Endothelial cell of umbilical vein (primary cell): ENCODE measurements around the gene GRK5. TPM values are rescaled to one million over a fixed set of nuclear protein-coding genes. Genes with fewer than 3 reads are reported as not detected.
A peak's percentile ranks its signal among the peaks of the same experiment; 100 is the strongest.

Experiments used
- BruUV-seq: library from RNA; stranded (reverse); fragments of 400-500 nt; replicated peaks from 2 replicates; lab custom pipeline; 2021; lab: Mats Ljungman, UMichigan
- CTCF ChIA-PET: fragments of 300-600, 350-600 bp; sonication (Branson Sonifier 250); formaldehyde crosslinking; loops from one replicate; lab custom pipeline; 2021; ENCODE audit warnings: antibody characterized with exemption, inconsistent platforms; lab: Charles Lee
- POLR2A ChIA-PET: fragments of 300-600, 350-600 bp; sonication (Branson Sonifier 250); formaldehyde crosslinking; loops from one replicate; lab custom pipeline; 2021; ENCODE audit warnings: antibody characterized with exemption, inconsistent platforms; lab: Charles Lee
- DNase-seq: peaks from one replicate; pipeline ENCODE4 v3.0.0-alpha.2; 2011; ENCODE audit warnings: low read depth, low spot score
- FAIRE-seq: peaks from 2 replicates; lab custom pipeline; 2011; peaks lifted over from hg19 to GRCh38; lab: Jason Lieb, UNC
- H2AFZ ChIP-seq: 2 replicates; pipeline ENCODE4 v1.6.0; 2012; ENCODE audit warnings: low read depth, low read length, control low read depth, inconsistent platforms
- H3K27ac ChIP-seq: 2 replicates; pipeline ENCODE4 v1.5.1; 2011; ENCODE audit warnings: low read depth, mild to moderate bottlenecking, control low read depth, low read length, moderate library complexity; ENCODE audit not compliant: insufficient read depth
- H3K27me3 ChIP-seq, 2 experiments: 2 replicates each; pipeline versions ENCODE4 v1.6.0 to v1.6.1; 2011; ENCODE audit warnings: low read length in 2 of 2, mixed read lengths in 1 of 2; ENCODE audit not compliant: control insufficient read depth in 2 of 2, insufficient read depth in 2 of 2
- H3K36me3 ChIP-seq, 2 experiments: 2 replicates in 1 of 2; 3 replicates in 1 of 2; pipeline ENCODE4 v1.5.1; 2011; ENCODE audit warnings: low read length in 2 of 2, mild to moderate bottlenecking in 1 of 2, moderate library complexity in 1 of 2; ENCODE audit not compliant: control insufficient read depth in 2 of 2, insufficient read depth in 2 of 2; ENCODE audit errors: extremely low read depth in 1 of 2
- H3K4me1 ChIP-seq: 3 replicates; pipeline ENCODE4 v1.5.1; 2011; ENCODE audit warnings: mild to moderate bottlenecking, low read length; ENCODE audit not compliant: control insufficient read depth, insufficient read depth; ENCODE audit errors: extremely low read depth
- H3K4me2 ChIP-seq: 2 replicates; pipeline ENCODE4 v1.6.1; 2011; ENCODE audit warnings: low read length, control low read depth, mixed read lengths; ENCODE audit not compliant: insufficient read depth
- H3K4me3 ChIP-seq, 3 experiments: fragments of 200-600 bp in 1 of 3; sonication (generic), shearing (Covaris generic) in 1 of 3; replicated peaks in 1 of 3; 2 replicates each; pipeline ENCODE4 v1.5.1; 2011 to 2016; ENCODE audit warnings: control low read depth in 3 of 3, low read length in 3 of 3, mild to moderate bottlenecking in 2 of 3, inconsistent platforms in 1 of 3, low read depth in 1 of 3, moderate library complexity in 1 of 3; ENCODE audit not compliant: insufficient read depth in 1 of 3
- H3K79me2 ChIP-seq: 2 replicates; pipeline ENCODE4 v1.6.0; 2012; ENCODE audit warnings: low read length, inconsistent platforms; ENCODE audit not compliant: control insufficient read depth, insufficient read depth
- H3K9ac ChIP-seq: replicated peaks from 2 replicates; pipeline ENCODE3; 2011; ENCODE audit warnings: low read length, control low read depth; ENCODE audit not compliant: insufficient read depth; ENCODE audit errors: extremely low read depth
- H3K9me1 ChIP-seq: replicated peaks from 3 replicates; pipeline ENCODE4 v1.6.0; 2011; ENCODE audit warnings: mild to moderate bottlenecking, low read length; ENCODE audit not compliant: control insufficient read depth, insufficient read depth; ENCODE audit errors: extremely low read depth
- H3K9me3 ChIP-seq: replicated peaks from 2 replicates; pipeline ENCODE4 v1.5.1; 2012; ENCODE audit warnings: low read length, inconsistent platforms; ENCODE audit not compliant: control insufficient read depth, insufficient read depth
- H4K20me1 ChIP-seq: replicated peaks from 2 replicates; pipeline ENCODE3; 2011; ENCODE audit warnings: mild to moderate bottlenecking, low read length; ENCODE audit not compliant: control insufficient read depth, insufficient read depth; ENCODE audit errors: extremely low read depth
- CTCF ChIP-seq, 2 donors: IDR thresholded peaks; 1 replicate in 1 of 2; 2 replicates in 1 of 2; pipeline ENCODE4 v1.5.1; 2011; ENCODE audit warnings: low read length in 2 of 2, mild to moderate bottlenecking in 2 of 2, moderate library complexity in 2 of 2, control low read depth in 1 of 2, inconsistent platforms in 1 of 2, low read depth in 1 of 2; ENCODE audit not compliant: insufficient read depth in 1 of 2; ENCODE audit errors: extremely low read depth in 1 of 2
- JUN ChIP-seq: IDR thresholded peaks from 2 replicates; pipeline ENCODE4 v1.6.1; 2011; ENCODE audit warnings: borderline replicate concordance, low read depth; ENCODE audit not compliant: insufficient read length, insufficient read depth
- MAX ChIP-seq: IDR thresholded peaks from 2 replicates; pipeline ENCODE4 v1.6.1; 2011; ENCODE audit not compliant: insufficient read depth, insufficient read length
- MYC ChIP-seq: IDR thresholded peaks from one replicate; pipeline ENCODE4 v1.6.1; 2011; ENCODE audit warnings: mild to moderate bottlenecking, low read depth, low read length
- POLR2A ChIP-seq: IDR thresholded peaks from 2 replicates; pipeline ENCODE4 v1.6.1; 2012; ENCODE audit warnings: low read depth, mild to moderate bottlenecking, control low read depth, low read length
- dilution Hi-C: fragments of 300-500 bp; cut with MboI; formaldehyde crosslinking; loops from one replicate; pipeline ENCODE4 v1.15.0; 2019; ENCODE audit warnings: low sequenced_read_pairs; ENCODE audit not compliant: extremely low pct_ligation_motif_present
- intact Hi-C: fragments of 100-400 bp; cut with micrococcal nuclease; formaldehyde crosslinking; loops from one replicate; pipeline ENCODE4 v1.10.0; 2022
- polyA plus RNA-seq, 4 experiments: library from polyadenylated mRNA; depleted of rRNA in 3 of 4; stranded (reverse) in 3 of 4; unstranded in 1 of 4; fragments of >200 nt; gene quantifications; 2 replicates each; pipeline versions ENCODE4 v1.2.1 to v1.2.3, GENCODE V29; 2011 to 2012; ENCODE audit warnings: missing spikeins in 1 of 4
- total RNA-seq: library from RNA; stranded (reverse); gene quantifications from 2 replicates; pipeline ENCODE4 v1.2.3, GENCODE V29; 2021

Gene GRK5
- total and polyA plus RNA-seq, 2 donors (not counting 3 experiments of a cell fraction or from before 2014, with no cell fraction given), result 13.1 to 29.5 TPM

DNA sequence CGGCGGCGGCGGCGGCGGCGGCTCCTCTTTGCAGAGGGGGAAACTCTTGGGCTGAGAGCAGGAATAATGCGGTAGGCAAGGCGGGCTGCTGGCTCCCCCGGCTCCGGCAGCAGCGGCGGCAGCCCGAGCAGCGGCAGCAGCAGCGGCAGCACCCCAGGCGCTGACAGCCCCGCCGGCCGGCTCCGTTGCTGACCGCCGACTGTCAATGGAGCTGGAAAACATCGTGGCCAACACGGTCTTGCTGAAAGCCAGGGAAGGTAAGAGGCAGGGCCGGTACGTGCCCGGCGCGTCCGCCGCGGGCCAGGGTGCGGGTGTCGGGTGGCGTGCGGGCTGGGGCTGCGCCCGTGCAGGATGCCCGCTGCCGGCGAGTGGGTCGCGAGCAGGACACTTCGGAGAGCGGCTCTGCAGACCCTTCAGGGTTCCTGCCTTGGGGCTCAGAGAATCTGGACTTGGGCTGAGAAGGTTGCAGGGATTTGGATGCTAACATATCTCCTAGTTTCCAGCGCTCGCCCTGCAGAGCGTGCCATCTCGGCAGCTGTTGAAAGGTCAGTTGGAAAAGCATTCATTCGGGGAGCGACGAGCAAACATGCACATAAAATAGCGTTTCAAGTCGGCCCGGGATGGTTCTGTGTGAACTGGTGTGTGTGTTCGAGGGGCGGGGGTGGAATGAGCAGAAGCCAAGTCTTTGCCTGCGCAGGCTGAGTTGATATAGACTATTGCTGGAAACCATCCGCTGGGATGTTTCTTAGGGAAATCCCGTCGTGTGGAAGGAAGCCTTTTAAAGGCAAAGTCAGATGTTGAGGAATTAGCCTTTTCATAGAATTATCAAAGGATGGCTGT is 562 bp downstream of the GRK5 start:
- no peak for TF ChIP-seq MYC
- TF ChIP-seq POLR2A, result peak; percentile 28
- H3K9me3 ChIP-seq, result no peaks in the 10 kb centered on the region
- H3K4me1 ChIP-seq, result peaks cover 55% of the 10 kb centered on the region
- CTCF ChIA-PET, result interaction anchor here (0.6 to 8.6 kb wide), 38 partner anchors 9 to 335 kb away, joined by 3 to 180 read pairs (median 12); partner anchors contain the start of gene RGS10
- dilution Hi-C loops (no loop called here), intact Hi-C loops (loop anchor here (1.0 to 10.0 kb wide), 3 partner anchors 39 to 447 kb away; partner anchors contain the start of gene BAG3)
- peak overlapping the region; percentile 94 for H3K4me2 ChIP-seq
- DNase-seq (peak; percentile 68), FAIRE-seq (peak; percentile 56)
- peak overlapping the region; percentile 1 for H2AFZ ChIP-seq
- H3K4me3 ChIP-seq, result peak overlapping the region; percentile 68 to 90 (median 74)
- peak overlapping the region; percentile 70 for H3K27ac ChIP-seq
- peak overlapping the region; percentile 83 for H3K9ac ChIP-seq
- H3K79me2 ChIP-seq, result peaks cover 24% of the 10 kb centered on the region
- no peaks in the 10 kb centered on the region for H3K36me3 ChIP-seq
- POLR2A ChIA-PET, result interaction anchor here (0.6 to 1.6 kb wide), 6 partner anchors 25 to 238 kb away, joined by 3 to 5 read pairs (median 4); no protein-coding TSS in a partner anchor
- H3K27me3 ChIP-seq, result no peaks in the 10 kb centered on the region
- no peaks in the 10 kb centered on the region for H3K9me1 ChIP-seq
- H4K20me1 ChIP-seq, result no peaks in the 10 kb centered on the region
- BruUV-seq, result no TSS peak

DNA sequence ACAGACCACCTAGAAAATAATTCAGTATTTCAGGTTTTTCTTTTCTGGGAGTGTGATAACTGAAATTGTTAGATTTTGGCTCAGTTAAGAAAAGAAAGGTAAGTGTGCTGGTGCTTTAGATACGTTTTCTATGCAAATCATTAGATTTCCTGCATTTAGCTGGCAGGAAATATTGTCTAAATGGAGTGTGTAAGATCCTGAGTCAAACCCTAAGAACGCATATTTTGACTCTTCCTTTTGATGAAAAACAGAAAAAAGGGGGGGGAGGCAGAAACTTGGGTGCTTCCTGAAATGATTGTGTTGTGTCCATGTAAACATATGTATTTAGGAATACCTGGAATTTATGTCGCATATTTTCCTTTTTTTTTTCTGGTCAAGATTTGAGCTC is 1.2 kb downstream of the GRK5 start:
- Histone ChIP-seq H3K9ac (peak overlapping the region; percentile 83), H3K27ac (peak overlapping the region; percentile 70), H3K9me1 (no peaks in the 10 kb centered on the region), H3K36me3 (no peaks in the 10 kb centered on the region), H3K9me3 (no peaks in the 10 kb centered on the region), H3K27me3 (no peaks in the 10 kb centered on the region), H4K20me1 (no peaks in the 10 kb centered on the region), H2AFZ (peak overlapping the region; percentile 1), H3K4me2 (peak overlapping the region; percentile 94), H3K79me2 (peaks cover 24% of the 10 kb centered on the region), H3K4me1 (peaks cover 49% of the 10 kb centered on the region), H3K4me3 (peak overlapping the region; percentile 68 to 90 (median 74))
- intact Hi-C loops (loop anchor here (1.0 to 10.0 kb wide), 2 partner anchors 162 to 446 kb away; partner anchors contain the start of gene BAG3), dilution Hi-C loops (no loop called here)
- ChIA-PET CTCF (interaction anchor here (0.6 to 8.6 kb wide), 27 partner anchors 9 to 334 kb away, joined by 3 to 180 read pairs (median 11); partner anchors contain the start of gene RGS10), POLR2A (interaction anchor here (0.6 to 1.2 kb wide), 2 partner anchors 62 to 133 kb away, joined by 3 to 4 read pairs; no protein-coding TSS in a partner anchor)
- FAIRE-seq, result no peak
- TF ChIP-seq JUN (no peak), MAX (no peak), POLR2A (peak; percentile 11), CTCF (IDR thresholded peaks at IDR 0.05; ENCODE audit: extremely low read depth in 1 of 2, insufficient read depth in 1 of 2, low read depth in 1 of 2, low read length in 2 of 2) (no peak)
- no TSS peak for BruUV-seq
- DNase-seq, result no peak
